Measurements from ENCODE around the gene TRIO. TPM values are rescaled to one million over a fixed set of nuclear protein-coding genes. Genes with fewer than 3 reads are reported as not detected.

TRIO gene
- total RNA-seq, 1 donor from 2014 or later: 148 TPM

DNA sequence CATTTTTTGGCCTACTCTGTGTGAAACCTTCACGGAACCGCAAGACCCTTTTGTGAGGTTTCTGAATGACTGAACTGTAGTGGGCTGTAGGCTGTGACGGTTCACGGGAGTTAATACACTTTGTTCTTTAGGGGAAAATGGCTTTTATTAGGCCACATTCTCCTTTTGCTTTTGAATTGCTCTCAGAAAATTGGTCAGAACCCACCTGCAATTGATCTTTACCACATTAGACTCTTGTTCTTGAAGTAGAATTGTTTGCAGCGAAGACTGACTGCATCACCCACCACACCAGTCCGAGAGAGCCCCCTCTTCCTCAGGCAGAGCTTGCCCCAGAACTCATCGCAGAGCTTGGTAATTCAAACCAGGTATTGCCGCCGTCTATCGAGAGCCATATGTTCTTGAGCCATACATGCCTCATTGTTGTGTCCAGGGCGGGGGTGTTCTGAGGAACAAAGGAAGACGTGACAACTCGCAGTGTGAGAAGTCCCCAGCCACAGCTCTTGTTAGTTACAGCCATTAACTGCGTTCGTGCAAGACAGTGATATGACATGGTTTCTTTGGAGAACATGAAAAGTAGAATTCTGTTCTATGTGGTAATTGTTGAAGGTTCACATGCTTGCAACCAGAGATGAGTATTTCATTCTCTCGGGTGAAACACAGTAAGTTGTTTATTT lies 272.0 kb downstream of the TRIO start:
- intact Hi-C loops (cut with DNase I): no loop called here
- H3K36me3 ChIP-seq: peaks cover 96% of the 10 kb centered on the region

DNA sequence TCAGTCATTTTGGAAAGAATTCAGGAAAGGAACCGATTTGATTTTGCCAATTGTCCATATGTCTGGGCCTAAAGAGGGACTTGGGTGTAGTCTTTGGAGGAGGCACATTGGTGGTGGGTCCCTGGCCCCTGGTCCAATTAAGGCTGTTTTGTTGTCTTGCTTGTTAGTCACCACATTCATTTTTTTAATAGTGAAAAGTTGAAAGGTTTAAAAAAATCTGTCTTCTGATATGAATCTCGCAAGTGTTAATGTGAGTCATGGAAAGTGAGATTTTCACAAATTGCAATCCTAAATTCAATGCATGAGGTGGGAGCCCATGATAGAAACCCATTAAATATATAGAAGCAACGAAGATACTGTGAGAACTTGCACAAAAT lies 272.5 kb downstream of the TRIO start:
- no peak for DNase-seq
- no peak overlapping the region for H3K4me3 ChIP-seq
- no peak overlapping the region for H3K27ac ChIP-seq
- TF ChIP-seq, protein P1, sequence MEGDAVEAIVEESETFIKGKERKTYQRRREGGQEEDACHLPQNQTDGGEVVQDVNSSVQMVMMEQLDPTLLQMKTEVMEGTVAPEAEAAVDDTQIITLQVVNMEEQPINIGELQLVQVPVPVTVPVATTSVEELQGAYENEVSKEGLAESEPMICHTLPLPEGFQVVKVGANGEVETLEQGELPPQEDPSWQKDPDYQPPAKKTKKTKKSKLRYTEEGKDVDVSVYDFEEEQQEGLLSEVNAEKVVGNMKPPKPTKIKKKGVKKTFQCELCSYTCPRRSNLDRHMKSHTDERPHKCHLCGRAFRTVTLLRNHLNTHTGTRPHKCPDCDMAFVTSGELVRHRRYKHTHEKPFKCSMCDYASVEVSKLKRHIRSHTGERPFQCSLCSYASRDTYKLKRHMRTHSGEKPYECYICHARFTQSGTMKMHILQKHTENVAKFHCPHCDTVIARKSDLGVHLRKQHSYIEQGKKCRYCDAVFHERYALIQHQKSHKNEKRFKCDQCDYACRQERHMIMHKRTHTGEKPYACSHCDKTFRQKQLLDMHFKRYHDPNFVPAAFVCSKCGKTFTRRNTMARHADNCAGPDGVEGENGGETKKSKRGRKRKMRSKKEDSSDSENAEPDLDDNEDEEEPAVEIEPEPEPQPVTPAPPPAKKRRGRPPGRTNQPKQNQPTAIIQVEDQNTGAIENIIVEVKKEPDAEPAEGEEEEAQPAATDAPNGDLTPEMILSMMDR (IDR thresholded peaks at IDR 0.05): no peak
- H3K4me1 ChIP-seq: no peaks in the 10 kb centered on the region
- ATAC-seq: no peak
- H3K36me3 ChIP-seq: peaks cover 97% of the 10 kb centered on the region
- intact Hi-C loops (cut with DNase I): no loop called here
- no peaks in the 10 kb centered on the region for H3K9me3 ChIP-seq
- H3K27me3 ChIP-seq: no peaks in the 10 kb centered on the region

More for the DNA sequence above, 272.0 kb downstream of the TRIO start:
- no peaks in the 10 kb centered on the region for H3K4me1 ChIP-seq
- DNase-seq (no peak), ATAC-seq (no peak)
- TF ChIP-seq, protein P1 (IDR thresholded peaks at IDR 0.05): no peak
- no peak overlapping the region for H3K4me3 ChIP-seq
- no peak overlapping the region for H3K27ac ChIP-seq
- no peaks in the 10 kb centered on the region for H3K27me3 ChIP-seq
- H3K9me3 ChIP-seq: no peaks in the 10 kb centered on the region

DNA sequence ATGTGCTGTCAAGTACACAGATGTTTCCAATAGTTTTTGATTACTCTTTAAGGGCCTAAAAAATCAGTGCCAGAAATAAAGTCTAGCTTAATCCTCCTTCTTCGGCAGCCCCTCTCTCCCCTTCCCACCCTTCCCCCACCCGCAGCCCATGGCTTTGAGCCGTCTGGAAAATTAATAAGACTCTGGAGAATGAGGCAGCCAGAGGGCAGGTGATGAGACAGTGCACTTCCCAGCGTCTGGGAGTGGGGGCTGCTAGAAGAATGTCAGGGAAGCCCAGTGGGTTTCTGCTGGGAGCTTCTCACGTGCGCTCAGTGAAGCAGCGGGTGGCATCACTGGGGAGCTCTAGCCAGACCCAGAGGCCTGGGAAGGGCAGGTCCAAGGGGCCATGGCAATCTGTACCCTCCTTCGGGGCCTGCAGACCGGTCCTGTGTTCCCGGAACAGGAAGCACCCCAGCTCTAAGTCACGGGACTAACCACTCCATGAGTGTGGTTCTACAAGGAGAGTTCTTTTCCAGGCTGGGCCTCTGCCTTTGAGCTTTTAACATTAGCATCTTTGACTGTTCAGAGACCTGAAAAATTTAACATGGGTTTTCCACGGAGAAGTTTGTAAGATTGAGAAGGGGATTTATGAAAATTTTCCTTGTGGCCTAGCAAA lies 273.6 kb downstream of the TRIO start:
- intact Hi-C loops (cut with DNase I): no loop called here
- Histone ChIP-seq H3K4me3 (no peak overlapping the region), H3K36me3 (peaks cover 92% of the 10 kb centered on the region), H3K4me1 (no peaks in the 10 kb centered on the region), H3K9me3 (no peaks in the 10 kb centered on the region), H3K27ac (no peak overlapping the region), H3K27me3 (no peaks in the 10 kb centered on the region)
- TF ChIP-seq, protein P1 (IDR thresholded peaks at IDR 0.05): no peak
- ATAC-seq (no peak), DNase-seq (no peak)

DNA sequence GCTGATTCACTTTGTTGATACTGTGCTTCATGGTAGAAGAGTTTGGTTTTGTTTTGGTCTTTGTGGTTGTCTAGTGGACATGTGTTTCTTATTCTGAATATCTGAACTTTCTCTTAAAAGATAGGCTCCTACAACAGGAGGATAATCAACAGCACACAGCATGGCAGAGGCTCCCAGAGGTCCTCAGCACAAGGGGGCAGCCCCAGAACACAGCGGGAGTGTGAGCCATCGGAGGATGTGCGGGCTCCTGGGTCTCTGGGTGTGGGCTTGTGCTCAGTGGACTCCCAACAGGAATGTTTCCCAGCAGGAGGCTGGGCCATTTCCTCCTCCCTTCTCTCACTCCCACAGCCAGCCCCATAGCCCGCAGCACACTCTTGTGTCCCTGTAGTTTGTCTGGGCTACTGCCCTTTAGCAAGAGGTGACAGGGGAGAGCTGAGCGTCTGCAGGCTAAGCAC lies 274.2 kb downstream of the TRIO start:
- TF ChIP-seq, protein P1 (IDR thresholded peaks at IDR 0.05): no peak
- no peak for DNase-seq
- Histone ChIP-seq H3K27ac (no peak overlapping the region), H3K27me3 (no peaks in the 10 kb centered on the region), H3K4me3 (no peak overlapping the region), H3K4me1 (no peaks in the 10 kb centered on the region), H3K36me3 (peaks cover 92% of the 10 kb centered on the region), H3K9me3 (no peaks in the 10 kb centered on the region)
- intact Hi-C loops (cut with DNase I): no loop called here
- no peak for ATAC-seq

DNA sequence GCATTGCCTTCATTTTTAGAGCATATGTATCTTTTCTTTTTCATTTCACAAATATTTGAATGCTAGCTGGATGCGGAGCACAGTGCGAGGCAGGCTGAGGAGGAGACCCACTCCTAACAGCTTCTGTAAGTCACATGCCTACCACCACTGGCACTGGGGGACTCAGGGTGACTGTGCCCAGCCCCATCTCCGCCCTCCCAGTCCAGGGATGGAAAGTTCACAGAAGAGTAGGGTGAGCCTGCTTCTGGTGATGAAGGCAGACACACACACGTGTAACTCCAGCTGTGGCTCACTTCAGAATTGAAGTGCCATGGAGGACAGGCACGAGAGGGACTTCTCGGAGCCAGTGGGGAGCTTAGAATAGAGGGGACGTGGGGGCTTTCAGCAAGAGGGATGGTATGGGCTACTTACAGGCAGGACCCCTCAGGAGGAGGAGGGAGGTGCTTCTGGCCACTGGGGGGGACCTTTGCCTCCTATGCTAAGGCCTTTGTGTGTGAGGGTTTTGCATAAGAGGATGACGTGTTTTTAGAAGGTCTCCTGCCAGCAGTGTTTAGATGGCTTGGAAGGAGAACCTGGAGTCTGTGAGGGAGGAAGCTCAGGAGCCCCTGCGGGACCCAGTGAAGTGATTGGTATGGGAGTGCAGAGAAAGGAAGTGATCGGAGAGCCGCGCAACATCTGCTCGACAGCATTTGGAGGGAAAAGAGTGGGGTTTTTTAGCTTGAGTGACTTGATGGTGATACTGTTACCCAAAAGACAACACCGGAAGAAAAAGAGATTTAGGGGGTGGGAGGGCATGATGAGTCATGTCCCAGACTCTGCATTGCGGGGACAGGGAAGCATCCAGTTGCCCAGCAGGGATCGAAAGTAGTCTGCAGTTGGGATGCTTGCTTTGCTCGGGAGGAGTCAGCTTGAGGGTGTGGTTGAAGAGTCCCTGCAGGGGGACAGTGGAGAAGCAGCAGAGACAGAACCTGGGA lies 274.9 kb downstream of the TRIO start:
- ATAC-seq: no peak

More for the DNA sequence above, 274.9 kb downstream of the TRIO start:
- Histone ChIP-seq H3K4me3 (no peak overlapping the region), H3K4me1 (no peaks in the 10 kb centered on the region), H3K27ac (no peak overlapping the region), H3K27me3 (no peaks in the 10 kb centered on the region), H3K36me3 (peaks cover 92% of the 10 kb centered on the region), H3K9me3 (no peaks in the 10 kb centered on the region)
- TF ChIP-seq, protein P1 (IDR thresholded peaks at IDR 0.05): no peak
- DNase-seq: no peak
- intact Hi-C loops (cut with DNase I): no loop called here

Data from upper lobe of right lung (tissue), 1 donor.